Stimulated activated CD4-positive, alpha-beta T cell treated with anti-CD3 and anti-CD28 coated beads, Interleukin-4, amount 100 ng/mL, for 1 hour (primary cell): Measurements from ENCODE around the gene MAP7.
A peak's percentile ranks its signal among the peaks of the same experiment; 100 is the strongest.

ENCODE experiments used
- DNase-seq: peaks from one replicate; pipeline ENCODE4 v3.0.0-alpha.2; 2020

MAP7 gene

GRCh38 chr6:136527831-136528230, 22.4 kb downstream of the MAP7 start:
- DNase-seq, result no peak

- no peak for DNase-seq
Measured at GRCh38 chr6:136526937-136527336, 23.3 kb downstream of the MAP7 start.

GRCh38 chr6:136526196-136526930, 23.9 kb downstream of the MAP7 start:
- DNase-seq, result peak; percentile 33

- no peak for DNase-seq
Measured at GRCh38 chr6:136525586-136526195, 24.5 kb downstream of the MAP7 start.

- no peak for DNase-seq
Measured at GRCh38 chr6:136524936-136525413, 25.2 kb downstream of the MAP7 start.

GRCh38 chr6:136524339-136524935, 25.8 kb downstream of the MAP7 start:
- no peak for DNase-seq

- no peak for DNase-seq
Measured at GRCh38 chr6:136523196-136523595, 27.0 kb downstream of the MAP7 start.

- no peak for DNase-seq
Measured at GRCh38 chr6:136522636-136523035, 27.6 kb downstream of the MAP7 start.

GRCh38 chr6:136521911-136522310, 28.3 kb downstream of the MAP7 start:
- DNase-seq, result no peak

- DNase-seq, result no peak
Measured at GRCh38 chr6:136521427-136521826, 28.8 kb downstream of the MAP7 start.

GRCh38 chr6:136520517-136520916, 29.7 kb downstream of the MAP7 start:
- no peak for DNase-seq

- DNase-seq, result no peak
Measured at GRCh38 chr6:136517582-136517981, 32.6 kb downstream of the MAP7 start.

- no peak for DNase-seq
Measured at GRCh38 chr6:136517002-136517401, 33.2 kb downstream of the MAP7 start.

GRCh38 chr6:136514591-136514990, 35.6 kb downstream of the MAP7 start:
- DNase-seq, result no peak

GRCh38 chr6:136511926-136512325, 38.3 kb downstream of the MAP7 start:
- DNase-seq, result no peak

GRCh38 chr6:136511397-136511796, 38.8 kb downstream of the MAP7 start:
- no peak for DNase-seq

GRCh38 chr6:136510782-136511181, 39.4 kb downstream of the MAP7 start:
- peak; percentile 6 for DNase-seq

- DNase-seq, result peak; percentile 26
Measured at GRCh38 chr6:136510299-136510698, 39.9 kb downstream of the MAP7 start.

GRCh38 chr6:136508725-136509392, 41.4 kb downstream of the MAP7 start:
- DNase-seq, result no peak

GRCh38 chr6:136506124-136506799, 44.0 kb downstream of the MAP7 start:
- DNase-seq, result no peak

- no peak for DNase-seq
Measured at GRCh38 chr6:136503303-136504029, 46.8 kb downstream of the MAP7 start.

GRCh38 chr6:136502786-136503185, 47.4 kb downstream of the MAP7 start:
- no peak for DNase-seq
